B cell (primary cell): Measurements from ENCODE around the gene HADH. TPM values are rescaled to one million over a fixed set of nuclear protein-coding genes. Genes with fewer than 3 reads are reported as not detected.

Source experiments
- ATAC-seq: fragments of 200-7000 bp; cut with Tn5 transposase; one replicate; pipeline ENCODE4 v1.10.0; 2021; ENCODE audit warnings: low read depth, mild to moderate bottlenecking, moderate number of reproducible peaks, moderate library complexity
- CTCF ChIA-PET: fragments of 350-600 bp; sonication (Branson Sonifier 250); formaldehyde crosslinking; loops from one replicate; lab custom pipeline; 2021; ENCODE audit warnings: antibody characterized with exemption, inconsistent platforms; lab: Charles Lee
- POLR2A ChIA-PET: fragments of 350-600 bp; sonication (Branson Sonifier 250); formaldehyde crosslinking; loops from one replicate; lab custom pipeline; 2021; ENCODE audit warnings: antibody characterized with exemption; lab: Charles Lee
- DNase-seq: peaks from one replicate; pipeline ENCODE4 v3.0.0; 2013
- H2AFZ ChIP-seq: 2 replicates; pipeline ENCODE4 v1.6.1; 2012; ENCODE audit warnings: mild to moderate bottlenecking, low read depth, low read length; ENCODE audit not compliant: insufficient read depth, poor library complexity, severe bottlenecking
- H3K27ac ChIP-seq, 2 donors: 1 replicate in 1 of 2; 2 replicates in 1 of 2; pipeline ENCODE4 v1.5.1; 2012 to 2013; ENCODE audit warnings: low read length in 2 of 2, mild to moderate bottlenecking in 2 of 2, moderate library complexity in 1 of 2
- H3K27me3 ChIP-seq, 4 experiments: fragments of 200-600 bp in 1 of 4; sonication (generic) in 1 of 4; replicated peaks in 1 of 4; 1 replicate in 2 of 4; 2 replicates in 2 of 4; pipeline versions ENCODE4 v1.6.1 to v1.7.0; 2013 to 2016; ENCODE audit warnings: low read length in 3 of 4, mild to moderate bottlenecking in 2 of 4, mixed read lengths in 1 of 4, moderate library complexity in 1 of 4; ENCODE audit not compliant: insufficient read depth in 4 of 4, control insufficient read depth in 3 of 4; ENCODE audit errors: control extremely low read depth in 1 of 4
- H3K36me3 ChIP-seq, 2 experiments: replicated peaks in 1 of 2; 1 replicate in 1 of 2; 2 replicates in 1 of 2; pipeline versions ENCODE4 v1.6.1 to v1.7.1; 2013; ENCODE audit warnings: low read length in 1 of 2; ENCODE audit not compliant: insufficient read depth in 2 of 2, control insufficient read depth in 1 of 2; ENCODE audit errors: control extremely low read depth in 1 of 2, extremely low read depth in 1 of 2
- H3K4me1 ChIP-seq, 2 donors: fragments of 200-600 bp in 1 of 2; sonication (generic) in 1 of 2; 1 replicate in 1 of 2; 2 replicates in 1 of 2; pipeline versions ENCODE4 v1.5.1 to v1.6.1; 2013 to 2017; ENCODE audit warnings: low read length in 2 of 2; ENCODE audit not compliant: control insufficient read depth in 2 of 2, insufficient read depth in 2 of 2
- H3K4me2 ChIP-seq: replicated peaks from 2 replicates; pipeline ENCODE3; 2012; ENCODE audit warnings: mild to moderate bottlenecking, low read depth, low read length; ENCODE audit not compliant: poor library complexity, severe bottlenecking
- H3K4me3 ChIP-seq, 5 experiments: fragments of 200-600 bp in 1 of 5; sonication (generic) in 1 of 5; 1 replicate in 3 of 5; 2 replicates in 2 of 5; pipeline versions ENCODE4 v1.5.1 to v1.7.0; 2011 to 2016; ENCODE audit warnings: low read length in 4 of 5, mild to moderate bottlenecking in 4 of 5, low read depth in 2 of 5, control low read depth in 1 of 5, moderate library complexity in 1 of 5; ENCODE audit not compliant: insufficient read depth in 1 of 5; ENCODE audit errors: control extremely low read depth in 1 of 5, extremely low read depth in 1 of 5
- H3K79me2 ChIP-seq: fragments of 200-600 bp; sonication (generic); one replicate; pipeline ENCODE4 v1.6.0; 2016; ENCODE audit warnings: low read length; ENCODE audit not compliant: control insufficient read depth, insufficient read depth
- H3K9ac ChIP-seq: fragments of 200-600 bp; sonication (generic); 2 replicates; pipeline ENCODE4 v1.6.1; 2017; ENCODE audit warnings: mild to moderate bottlenecking, low read length, moderate library complexity
- H3K9me3 ChIP-seq, 3 donors: one replicate each; pipeline versions ENCODE4 v1.6.1 to v1.7.1; 2013; ENCODE audit warnings: low read length in 2 of 3; ENCODE audit not compliant: control insufficient read depth in 2 of 3, insufficient read depth in 1 of 3; ENCODE audit errors: control extremely low read depth in 1 of 3
- H4K20me1 ChIP-seq: 2 replicates; pipeline ENCODE4 v1.6.0; 2012; ENCODE audit warnings: mild to moderate bottlenecking, low read length; ENCODE audit not compliant: insufficient read depth, control insufficient read depth, poor library complexity, severe bottlenecking
- H3K27ac Mint-ChIP-seq: one replicate; pipeline ENCODE4 v1.8.0; 2021; ENCODE audit warnings: mixed read lengths
- H3K27me3 Mint-ChIP-seq: one replicate; pipeline ENCODE4 v1.8.0; 2021; ENCODE audit warnings: mixed read lengths
- H3K4me1 Mint-ChIP-seq: one replicate; pipeline ENCODE4 v1.8.0; 2021; ENCODE audit warnings: mixed read lengths
- H3K4me3 Mint-ChIP-seq: one replicate; pipeline ENCODE4 v1.8.0; 2021; ENCODE audit warnings: mixed read lengths
- H3K9me3 Mint-ChIP-seq: one replicate; pipeline ENCODE4 v1.8.0; 2022; ENCODE audit warnings: mixed read lengths; ENCODE audit not compliant: insufficient read depth
- CTCF ChIP-seq: fragments of 200-600 bp; IDR thresholded peaks from one replicate; pipeline ENCODE4 v1.8.0; 2022; ENCODE audit warnings: antibody characterized with exemption, mild to moderate bottlenecking
- EZH2 ChIP-seq: IDR thresholded peaks from 2 replicates; pipeline ENCODE4 v1.6.1; 2012; ENCODE audit warnings: borderline replicate concordance, low read depth, mild to moderate bottlenecking, moderate library complexity, low read length; ENCODE audit not compliant: insufficient read depth, poor library complexity, severe bottlenecking
- WGBS: methylation state at CpG from one replicate; pipeline ENCODE4 v1.1.5; 2013; ENCODE audit warnings: missing lambda C conversion rate; ENCODE audit not compliant: insufficient coverage; 5-methylcytosine and 5-hydroxymethylcytosine counted together
- intact Hi-C: fragments of 100-400 bp; cut with micrococcal nuclease; formaldehyde crosslinking; loops from one replicate; pipeline ENCODE4 v1.10.0; 2022
- polyA plus RNA-seq: library from polyadenylated mRNA; depleted of rRNA; stranded (reverse); fragments of >200 nt; gene quantifications from 2 replicates; pipeline ENCODE4 v1.2.3, GENCODE V29; 2012
- total RNA-seq, 2 donors: library from RNA; stranded (reverse); fragments of 120-200 nt in 1 of 2; gene quantifications; 1 replicate in 1 of 2; 2 replicates in 1 of 2; pipeline versions ENCODE4 v1.2.3 to v1.2.4, GENCODE V29; 2013 to 2022

Gene HADH
- total and polyA plus RNA-seq, 2 donors (not counting 1 experiment from before 2014, with no cell fraction given), result 21.9 to 26.1 TPM

- Mint-ChIP-seq H3K4me3 (no peak overlapping the region), H3K27me3 (no peaks in the 10 kb centered on the region), H3K4me1 (peaks cover 10% of the 10 kb centered on the region), H3K27ac (no peak overlapping the region), H3K9me3 (no peaks in the 10 kb centered on the region)
- H3K27me3 ChIP-seq, result no peaks in the 10 kb centered on the region
- intact Hi-C loops, result loop anchor here (5.0 kb wide), 1 partner anchor 539 kb away; no protein-coding TSS in a partner anchor
- no peaks in the 10 kb centered on the region for H3K9me3 ChIP-seq
- no peak for ATAC-seq
- peaks cover 0 to 13% of the 10 kb centered on the region in 2 donors for H3K4me1 ChIP-seq
- H3K9ac ChIP-seq, result no peak overlapping the region
- H3K36me3 ChIP-seq, result peaks cover 1 to 30% of the 10 kb centered on the region in 2 experiments
- H3K27ac ChIP-seq, result no peak overlapping the region
- ChIA-PET CTCF (interaction anchor here (5.4 kb wide), 1 partner anchor 13 kb away, joined by 26 read pairs; no protein-coding TSS in a partner anchor), POLR2A (no interaction called here)
- no peak overlapping the region for H3K4me3 ChIP-seq
- DNase-seq, result no peak
- no peaks in the 10 kb centered on the region for H3K79me2 ChIP-seq
- no peak overlapping the region for H3K4me2 ChIP-seq
- no peak overlapping the region for H2AFZ ChIP-seq
- TF ChIP-seq EZH2, result no peak
- no peak for TF ChIP-seq CTCF
- H4K20me1 ChIP-seq, result no peaks in the 10 kb centered on the region
These were observed 43.7 kb downstream of the HADH start for GRCh38 chr4:108033348-108033747.

GRCh38 chr4:108034565-108034964, 44.9 kb downstream of the HADH start:
- Mint-ChIP-seq H3K27me3 (no peaks in the 10 kb centered on the region), H3K4me1 (peaks cover 10% of the 10 kb centered on the region), H3K9me3 (no peaks in the 10 kb centered on the region), H3K4me3 (no peak overlapping the region), H3K27ac (no peak overlapping the region)
- POLR2A ChIA-PET, result no interaction called here
- no peak for TF ChIP-seq EZH2
- TF ChIP-seq CTCF, result no peak
- CTCF ChIA-PET, result interaction anchor here (5.4 kb wide), 1 partner anchor 14 kb away, joined by 26 read pairs; no protein-coding TSS in a partner anchor
- H3K27ac ChIP-seq, result no peak overlapping the region
- no peaks in the 10 kb centered on the region for H4K20me1 ChIP-seq
- DNase-seq, result no peak
- H3K9ac ChIP-seq, result no peak overlapping the region
- ATAC-seq, result no peak
- H2AFZ ChIP-seq, result no peak overlapping the region
- peaks cover 0 to 13% of the 10 kb centered on the region in 2 donors for H3K4me1 ChIP-seq
- intact Hi-C loops, result loop anchor here (5.0 kb wide), 1 partner anchor 538 kb away; no protein-coding TSS in a partner anchor
- H3K27me3 ChIP-seq, result no peaks in the 10 kb centered on the region
- H3K4me2 ChIP-seq, result no peak overlapping the region
- no peaks in the 10 kb centered on the region for H3K9me3 ChIP-seq
- H3K4me3 ChIP-seq, result no peak overlapping the region
- H3K79me2 ChIP-seq, result no peaks in the 10 kb centered on the region
- H3K36me3 ChIP-seq, result peaks cover 1 to 20% of the 10 kb centered on the region in 2 experiments
- WGBS, result 0% methylated on average over 1 of the region's 7 CpGs
